HG03571 (cell line): Measurements from ENCODE around the gene PFKFB3.
"Not testable (repeated sequence)": the region's sequence is repeated elsewhere in the genome, so short reads cannot be mapped to it uniquely, and the experiment has no call there.

Source experiments
- ATAC-seq: cut with Tn5 transposase; IDR thresholded peaks from one replicate; pipeline ENCODE4 v1.9.1; 2021; ENCODE audit not compliant: unreplicated experiment

PFKFB3 gene

DNA sequence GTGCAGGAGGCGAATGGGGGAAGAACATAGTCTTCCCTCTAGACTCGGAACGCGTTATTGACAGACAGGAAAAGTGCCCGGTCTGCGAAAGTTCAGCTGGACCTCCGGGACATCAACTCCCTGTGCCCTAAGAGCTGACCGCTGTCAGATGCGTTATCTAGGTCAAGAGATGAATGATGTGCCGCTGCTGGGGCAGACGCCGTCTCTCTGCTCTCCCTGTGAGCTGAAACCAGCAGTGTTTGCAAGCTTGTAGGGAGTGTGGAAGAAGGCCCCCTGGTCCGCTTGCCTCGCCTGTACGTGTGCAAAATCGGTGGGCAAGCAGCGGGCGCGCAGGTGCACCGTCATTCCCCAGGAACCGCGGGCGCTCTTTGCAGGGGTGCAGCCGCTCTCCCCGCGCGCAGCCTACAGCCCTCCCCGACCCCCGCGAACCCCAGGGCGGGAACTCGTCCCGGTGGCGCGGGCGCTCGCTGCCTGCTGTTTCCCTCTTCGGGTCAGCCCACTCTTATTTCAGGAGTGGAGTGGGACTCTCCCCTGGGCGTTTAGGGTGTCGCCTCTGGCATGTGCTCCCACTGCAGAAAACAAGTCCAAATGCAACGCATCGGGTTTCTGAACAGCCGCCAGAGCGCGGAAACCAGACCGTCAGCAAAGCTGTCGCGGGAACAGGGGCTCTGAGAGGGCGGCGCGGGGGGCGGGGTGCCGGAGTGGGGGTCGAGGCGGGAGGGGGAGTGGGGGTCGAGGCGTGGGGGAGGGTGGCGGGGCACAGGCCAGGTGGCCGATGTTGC, 1.8 kb upstream of the PFKFB3 start:
- no peak for ATAC-seq

DNA sequence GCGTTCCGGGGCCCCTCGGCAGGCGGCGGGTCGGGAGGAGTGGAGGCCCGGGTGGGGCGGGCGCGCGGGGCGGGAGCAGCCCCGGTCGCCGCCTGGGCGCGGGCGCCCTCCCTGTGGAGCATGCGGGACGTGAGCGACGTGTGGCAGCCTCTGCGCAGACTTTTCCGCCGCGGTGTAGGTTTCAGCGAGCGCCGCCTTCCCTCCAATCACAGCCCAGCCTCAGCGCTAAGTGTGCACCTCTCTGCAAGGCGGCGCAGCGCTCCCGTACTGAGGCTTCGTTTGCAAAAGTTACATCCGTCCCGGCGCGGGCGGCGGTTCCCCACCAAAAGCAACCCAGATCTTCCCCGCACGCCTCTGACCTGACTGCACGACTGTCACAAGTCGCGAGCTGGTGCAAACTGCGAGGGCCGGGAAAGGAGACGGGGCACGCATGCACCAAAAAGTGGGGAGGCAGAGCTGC, 1.2 kb upstream of the PFKFB3 start:
- peak; percentile 39 for ATAC-seq

DNA sequence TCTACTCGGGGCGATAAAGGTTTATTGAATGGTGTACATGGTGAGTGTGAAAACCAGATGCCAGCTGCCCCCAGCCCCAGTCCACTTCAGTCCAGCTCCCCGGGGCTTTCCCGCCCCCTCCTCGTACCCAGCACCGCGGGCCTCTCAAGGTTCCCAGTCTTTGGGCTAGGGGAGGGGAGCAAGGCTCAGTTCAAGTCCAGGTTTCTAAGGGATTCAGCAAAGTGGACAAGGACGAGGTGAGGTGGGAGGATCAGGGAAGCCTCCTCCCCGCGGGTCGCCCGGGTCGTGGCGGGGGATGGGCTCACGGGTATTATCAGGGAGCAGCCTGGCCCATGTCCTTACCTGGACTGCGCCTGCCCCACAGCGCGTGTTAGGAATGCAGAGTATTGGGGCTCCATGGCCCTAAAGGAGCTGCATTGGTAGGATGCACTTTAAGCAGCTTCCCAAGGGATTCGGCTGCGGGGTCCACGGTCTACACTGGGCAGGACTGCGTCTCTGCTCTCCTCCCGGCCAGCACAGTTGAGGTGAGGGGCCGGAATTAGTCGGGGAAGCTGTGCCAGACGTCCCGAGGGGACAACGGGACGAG, 541 bp upstream of the PFKFB3 start:
- ATAC-seq: no peak

DNA sequence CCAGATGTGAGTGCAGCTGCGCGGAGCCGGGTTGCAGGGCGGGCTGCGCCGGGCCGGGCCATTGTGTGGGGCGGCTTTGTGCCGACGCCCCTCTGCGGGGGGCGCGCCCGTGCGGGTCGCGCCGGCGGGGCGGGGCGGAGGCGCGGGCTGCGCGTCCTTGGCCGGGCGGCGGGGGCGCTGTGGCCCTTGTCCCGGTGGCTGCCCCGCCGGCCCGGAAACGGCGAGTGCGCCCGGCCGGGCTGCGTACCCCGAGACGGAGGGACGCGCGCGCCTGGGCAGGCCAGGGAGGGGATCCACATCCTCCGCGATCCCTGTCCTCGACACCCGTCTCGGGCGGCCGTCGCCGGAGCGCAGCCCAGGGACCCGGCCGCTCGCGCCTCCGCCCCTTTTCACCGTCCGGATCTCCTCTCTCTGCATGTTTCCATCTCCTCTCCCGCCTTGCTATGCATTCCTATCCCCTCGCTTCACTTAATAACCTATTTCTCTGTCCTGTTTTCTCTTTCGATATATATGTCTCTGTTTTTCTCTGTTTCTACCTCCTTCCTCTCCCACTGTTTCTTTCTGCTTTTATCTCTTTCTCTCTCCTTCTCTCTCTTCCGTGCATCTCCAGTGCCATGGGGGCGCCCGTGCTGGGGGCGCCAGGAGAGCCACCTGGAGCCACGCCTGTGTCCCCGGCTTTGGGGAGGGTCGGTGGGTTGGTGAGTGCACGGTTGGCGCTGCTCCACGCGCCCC, 765 bp downstream of the PFKFB3 start:
- ATAC-seq: peak; percentile 45

DNA sequence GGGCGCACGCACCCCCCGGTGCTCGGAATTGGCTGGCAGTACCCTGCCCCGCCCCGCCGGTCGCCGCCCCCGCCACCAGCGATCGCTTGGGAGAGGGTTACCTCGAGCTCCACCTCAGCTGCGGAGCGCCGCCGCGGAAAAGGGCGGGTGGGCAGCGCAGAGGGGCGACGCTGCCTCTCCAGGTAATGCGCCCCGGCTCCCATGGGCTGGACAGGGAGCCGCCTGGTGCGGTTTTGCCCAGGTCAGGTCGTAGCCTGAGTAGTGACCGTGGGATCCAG, 1.3 kb downstream of the PFKFB3 start:
- no peak for ATAC-seq

DNA sequence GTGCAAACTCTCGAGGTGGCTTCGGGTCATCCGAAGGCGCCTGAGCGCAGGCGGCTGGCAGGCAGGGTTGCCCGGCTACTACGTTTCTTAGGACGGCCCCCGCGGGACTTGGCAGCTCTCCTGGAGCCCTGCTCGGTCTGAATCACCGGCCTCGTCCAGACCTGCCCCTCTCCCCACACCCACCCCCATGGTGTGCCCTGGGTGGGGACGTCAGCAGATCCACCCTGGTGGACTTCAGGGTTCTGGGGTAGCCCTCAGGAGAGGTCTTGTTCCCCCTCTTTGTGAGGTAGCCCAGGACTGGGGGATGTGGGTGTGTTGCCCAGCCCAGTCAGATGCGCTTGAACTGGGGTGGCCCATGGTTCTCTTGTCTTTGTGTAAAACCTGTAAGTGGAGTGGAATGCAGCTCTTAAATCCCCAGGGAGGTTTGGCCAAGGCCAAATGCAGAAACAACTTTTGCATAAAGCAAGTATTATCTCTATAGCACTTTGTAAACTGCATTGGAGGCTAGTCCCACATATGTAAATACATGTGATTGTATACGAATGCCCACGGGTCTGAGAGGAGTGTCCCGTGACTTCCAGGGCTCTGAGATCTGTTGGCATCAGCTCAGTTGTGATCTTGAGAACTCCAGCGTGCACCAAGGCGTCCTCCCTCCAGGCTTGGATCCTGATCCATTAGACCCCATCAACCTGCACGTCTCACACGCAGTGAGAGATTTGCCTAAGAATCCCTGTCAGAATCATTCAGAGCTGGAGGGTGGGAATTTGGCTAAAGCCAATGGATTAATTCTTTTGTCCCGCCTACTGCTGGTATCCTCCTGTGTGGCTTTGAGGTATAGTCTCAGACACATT, 1.8 kb downstream of the PFKFB3 start:
- no peak for ATAC-seq

DNA sequence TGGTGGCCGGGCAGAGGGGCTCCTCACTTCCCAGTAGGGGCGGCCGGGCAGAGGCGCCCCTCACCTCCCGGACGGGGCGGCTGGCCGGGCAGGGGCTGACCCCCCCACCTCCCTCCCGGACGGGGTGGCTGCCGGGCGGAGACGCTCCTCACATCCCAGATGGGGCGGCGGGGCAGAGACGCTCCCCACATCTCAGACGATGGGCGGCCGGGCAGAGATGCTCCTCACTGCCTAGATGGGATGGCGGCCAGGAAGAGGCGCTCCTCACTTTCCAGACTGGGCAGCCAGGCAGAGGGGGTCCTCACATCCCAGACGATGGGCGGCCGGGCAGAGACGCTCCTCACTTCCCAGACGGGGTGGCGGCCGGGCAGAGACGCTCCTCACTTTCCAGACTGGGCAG, 3.8 kb downstream of the PFKFB3 start:
- ATAC-seq: not testable (repeated sequence)

DNA sequence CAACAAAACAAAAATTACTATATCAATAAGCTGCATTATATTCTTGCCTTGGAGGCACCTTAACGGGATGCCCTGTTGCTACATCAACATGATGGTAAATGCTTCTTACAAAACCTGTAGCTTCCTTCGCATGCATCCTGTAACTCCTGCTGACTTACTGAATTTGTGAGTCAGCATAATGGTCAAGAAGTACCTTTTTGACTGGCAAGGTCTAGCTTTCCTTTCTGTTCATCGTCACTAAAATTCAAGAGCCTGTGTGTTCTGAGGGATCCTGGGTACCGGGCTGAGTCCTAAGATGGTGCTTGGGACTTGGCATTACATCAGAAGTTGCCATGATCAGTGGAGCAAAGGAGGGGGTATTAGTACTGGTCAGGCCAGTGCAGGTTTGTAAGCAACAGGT, 4.9 kb downstream of the PFKFB3 start:
- ATAC-seq: no peak

DNA sequence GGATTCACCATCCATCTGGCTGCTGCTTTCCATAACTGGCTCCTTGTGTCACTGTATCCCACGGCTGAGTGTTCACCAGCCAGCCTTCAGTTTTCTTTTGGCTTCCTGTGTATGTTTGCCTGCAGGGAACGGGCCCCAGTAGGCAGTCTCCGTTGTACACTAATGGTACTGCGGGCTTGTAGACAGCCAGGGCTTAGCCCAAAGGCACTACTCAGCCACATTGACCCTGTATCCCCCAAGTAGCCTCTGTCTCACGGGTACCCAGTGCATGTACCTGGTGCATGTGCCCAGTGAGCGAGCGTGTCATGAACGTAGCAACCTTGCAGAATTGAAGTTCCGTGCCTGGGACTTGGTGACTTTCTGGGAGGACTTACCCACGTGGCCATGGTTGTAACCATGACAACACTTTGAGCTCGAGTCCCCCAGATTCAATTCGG, 6.1 kb downstream of the PFKFB3 start:
- ATAC-seq: no peak

DNA sequence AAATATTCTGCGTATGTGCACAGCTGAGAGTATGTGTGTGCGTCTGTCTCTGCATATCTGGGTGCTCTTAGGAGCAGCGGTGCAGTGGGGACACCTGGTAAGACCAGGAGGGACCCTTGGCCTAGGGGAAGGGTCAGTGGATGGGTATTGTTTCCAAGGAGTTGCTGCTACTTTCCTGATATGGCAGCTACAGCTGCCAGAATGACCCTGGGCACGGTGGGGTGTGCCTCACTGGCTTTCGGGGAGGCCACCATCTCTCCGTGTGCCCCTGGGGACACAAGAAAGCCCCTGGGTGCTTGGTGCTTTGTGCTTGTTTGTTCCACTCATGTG, 8.6 kb downstream of the PFKFB3 start:
- no peak for ATAC-seq

DNA sequence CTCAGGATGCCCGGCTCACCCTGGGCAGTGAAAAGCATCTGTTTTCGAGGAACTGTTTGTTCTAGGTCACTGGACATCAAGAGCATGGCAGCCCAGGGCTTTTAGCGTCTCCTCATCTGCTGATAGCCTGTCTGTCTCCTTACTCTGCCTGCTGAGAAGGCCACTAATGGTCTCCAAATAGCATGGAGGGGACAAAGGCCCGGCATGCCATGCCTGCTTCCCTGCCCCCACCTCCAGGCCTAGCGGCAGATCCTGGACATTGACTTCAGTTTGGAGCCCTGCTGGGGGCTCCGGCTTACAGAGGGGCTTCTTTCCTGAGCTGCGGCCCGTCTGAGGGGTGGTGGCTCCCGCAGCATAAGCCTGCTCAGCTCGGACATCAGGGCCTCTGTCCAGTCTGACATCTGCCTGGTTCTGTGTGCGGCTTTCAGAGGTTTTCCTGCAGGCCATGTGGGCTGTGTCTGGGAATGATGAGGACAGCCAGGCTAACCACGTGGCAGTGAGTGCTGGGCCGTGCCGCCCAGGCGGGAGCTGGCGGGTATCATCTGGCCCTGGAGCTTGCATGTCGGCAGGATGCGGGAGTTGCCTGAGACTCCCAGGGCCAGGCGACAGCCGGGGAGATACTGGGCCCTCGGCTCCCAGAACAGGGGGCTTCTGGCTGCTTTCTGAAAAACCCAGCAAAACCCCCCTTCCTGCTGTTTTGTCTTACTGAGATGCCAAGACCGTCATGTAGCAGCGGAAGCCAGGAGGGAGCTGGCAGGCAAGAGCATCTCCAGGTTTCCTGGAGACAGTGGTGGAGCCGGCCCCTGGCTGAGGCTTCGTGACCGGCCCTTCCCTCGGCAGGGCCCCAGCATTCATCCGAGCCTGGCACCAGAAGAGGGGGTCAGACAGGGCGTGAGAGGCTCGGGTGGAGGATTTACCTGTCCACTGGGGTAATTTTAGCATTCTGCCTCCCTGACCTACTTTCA, 9.2 kb downstream of the PFKFB3 start:
- ATAC-seq: no peak

DNA sequence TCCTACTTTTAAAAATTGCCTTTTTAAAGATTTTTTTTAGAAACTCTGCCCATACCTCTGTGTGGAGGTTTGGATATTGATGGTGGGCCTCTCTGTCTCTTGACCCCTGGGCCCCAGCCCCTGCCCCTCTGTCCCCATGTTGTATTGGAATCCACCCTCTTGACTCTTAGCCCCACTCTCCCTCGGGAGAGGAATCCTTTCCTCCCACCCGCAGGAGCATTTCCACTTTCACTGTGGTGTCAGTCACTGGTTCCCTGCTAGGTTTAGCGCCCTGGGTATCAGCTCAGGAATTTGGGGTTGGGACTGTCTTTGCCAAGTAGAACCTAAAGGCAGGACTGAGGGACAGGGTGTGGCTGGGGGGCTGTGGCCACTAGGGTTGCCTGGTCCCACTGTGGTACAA, 10.1 kb downstream of the PFKFB3 start:
- no peak for ATAC-seq

DNA sequence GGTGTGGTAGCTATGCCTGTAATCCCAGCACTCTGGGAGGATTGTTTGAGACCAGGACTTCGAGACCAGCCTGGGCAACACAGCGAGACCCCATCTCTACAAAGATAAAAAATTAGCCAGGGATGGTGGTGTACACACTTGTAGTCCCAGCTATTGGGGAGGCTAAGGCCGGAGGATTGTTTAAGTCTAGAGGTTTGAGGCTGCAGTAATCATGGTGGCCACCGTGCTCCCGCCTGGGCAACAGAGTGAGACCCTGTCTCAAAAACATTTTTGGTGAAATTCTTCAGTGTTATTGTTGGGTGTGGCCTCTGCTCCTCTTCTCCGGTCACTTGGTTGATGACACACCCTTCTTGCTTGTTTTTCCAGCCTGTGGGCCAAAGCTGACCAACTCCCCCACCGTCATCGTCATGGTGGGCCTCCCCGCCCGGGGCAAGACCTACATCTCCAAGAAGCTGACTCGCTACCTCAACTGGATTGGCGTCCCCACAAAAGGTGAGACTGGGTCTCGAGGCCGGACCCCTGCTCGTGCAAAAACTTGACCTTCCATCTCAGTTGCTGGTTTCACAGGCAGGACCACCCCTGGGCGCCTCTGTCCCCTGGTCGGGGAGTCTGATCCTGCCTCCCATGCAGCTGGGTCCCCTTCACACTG, 10.6 kb downstream of the PFKFB3 start:
- no peak for ATAC-seq

DNA sequence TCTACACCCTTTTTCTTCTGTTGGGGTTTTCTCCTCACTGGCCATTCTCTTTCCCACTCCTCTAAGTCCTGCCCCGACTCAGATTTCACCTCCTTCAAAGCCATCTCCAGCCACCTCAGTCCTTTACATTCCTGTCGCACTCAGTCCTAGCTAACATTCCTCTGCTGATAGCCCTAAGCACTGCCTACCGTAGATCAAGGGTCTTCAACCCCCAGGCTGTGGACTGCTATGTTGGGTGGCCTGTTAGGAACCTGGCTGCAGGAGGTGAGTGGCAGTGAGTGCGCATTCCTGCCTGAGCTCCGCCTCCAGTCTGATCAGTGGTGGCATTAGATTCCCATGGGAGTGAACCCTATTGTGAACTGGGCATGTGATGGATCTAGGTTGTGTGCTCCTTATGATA, 11.2 kb downstream of the PFKFB3 start:
- no peak for ATAC-seq

DNA sequence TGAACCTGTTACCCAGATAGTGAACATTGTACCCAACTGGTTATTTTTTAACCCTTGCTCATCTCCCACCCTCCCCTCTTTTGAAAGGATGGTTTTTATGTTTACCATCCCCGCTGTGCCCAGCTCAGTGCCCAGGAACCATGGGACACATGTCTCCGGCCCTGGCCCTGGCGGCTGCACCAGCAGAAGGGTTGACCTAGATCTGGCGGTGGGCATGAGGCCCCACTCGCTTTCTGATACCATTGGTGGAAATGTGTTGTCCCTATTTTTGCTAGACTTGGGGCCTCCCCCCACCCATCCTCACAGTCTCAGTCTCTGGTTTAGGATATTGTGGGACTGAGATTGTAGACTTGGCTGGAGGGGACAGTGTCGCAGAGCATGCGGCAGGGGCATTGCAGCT, 11.9 kb downstream of the PFKFB3 start:
- ATAC-seq: no peak

DNA sequence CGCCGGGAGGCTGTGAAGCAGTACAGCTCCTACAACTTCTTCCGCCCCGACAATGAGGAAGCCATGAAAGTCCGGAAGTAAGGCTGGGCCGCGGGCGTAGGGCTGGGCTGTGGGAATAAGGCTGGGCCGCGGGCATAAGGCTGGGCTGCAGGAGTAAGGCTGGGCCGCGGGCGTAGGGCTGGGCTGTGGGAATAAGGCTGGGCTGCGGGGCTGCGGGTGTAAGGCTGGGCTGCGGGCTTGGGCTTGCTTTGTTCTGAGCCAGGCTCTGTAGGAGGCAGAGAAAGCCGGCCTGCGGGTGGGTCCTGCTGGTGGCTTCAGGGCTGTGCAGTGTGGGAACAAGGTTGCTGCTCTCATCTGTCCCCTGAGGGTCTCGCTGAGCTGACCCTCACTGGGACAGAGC, 12.5 kb downstream of the PFKFB3 start:
- no peak for ATAC-seq

DNA sequence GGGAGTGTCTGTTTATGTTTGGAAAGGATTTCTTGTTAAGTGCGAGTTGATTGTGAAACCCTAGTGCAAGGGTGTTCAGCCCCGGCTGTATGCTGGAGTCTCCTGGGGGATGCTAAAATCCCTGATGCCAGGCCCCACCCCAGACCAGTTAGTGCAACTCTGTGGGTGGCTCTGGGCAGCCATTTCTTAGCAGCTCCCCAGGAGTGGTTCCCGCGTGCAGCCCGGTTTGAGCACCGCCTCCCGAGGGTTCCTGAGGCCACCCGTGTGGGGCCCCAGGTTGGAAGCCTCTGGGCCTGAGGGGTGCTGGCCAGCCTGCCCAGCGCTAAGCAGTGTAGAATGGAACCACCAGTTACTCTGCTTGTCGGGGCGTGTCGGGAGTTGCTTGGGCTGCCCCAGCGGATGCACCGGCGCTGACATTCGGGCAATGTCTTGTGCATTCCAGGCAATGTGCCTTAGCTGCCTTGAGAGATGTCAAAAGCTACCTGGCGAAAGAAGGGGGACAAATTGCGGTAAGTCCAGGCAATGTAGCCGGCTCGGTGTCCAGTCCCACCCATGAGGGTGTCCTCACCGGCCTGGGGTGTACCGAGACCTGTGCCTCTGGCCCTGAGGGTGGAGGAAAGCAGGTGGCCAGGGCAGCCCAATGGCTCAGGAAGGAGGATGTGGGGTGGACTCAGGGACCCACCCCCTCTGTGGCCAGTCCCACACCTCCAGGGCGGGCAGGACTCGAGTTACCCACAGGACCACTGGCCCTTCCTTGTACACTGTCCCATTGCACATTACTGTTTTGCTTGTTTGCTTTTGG, 13.2 kb downstream of the PFKFB3 start:
- ATAC-seq: no peak

DNA sequence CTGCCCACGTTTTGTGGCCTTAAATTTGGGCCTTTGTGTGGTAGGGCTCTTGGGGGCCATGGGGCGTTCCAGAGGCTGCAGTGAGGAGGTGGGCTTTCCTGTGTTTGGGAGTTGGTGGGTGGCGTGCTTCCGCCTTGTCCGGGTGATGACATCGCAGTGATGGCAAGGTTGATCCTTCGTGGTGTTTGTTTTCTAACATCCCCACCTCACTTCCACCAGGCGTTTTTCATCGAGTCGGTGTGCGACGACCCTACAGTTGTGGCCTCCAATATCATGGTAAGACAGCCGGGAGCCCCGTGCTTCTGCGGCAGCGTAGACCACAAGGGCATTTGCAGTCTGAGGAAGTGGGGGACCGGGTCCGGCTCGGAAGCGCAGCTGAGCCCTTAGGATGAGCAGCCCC, 14.2 kb downstream of the PFKFB3 start:
- no peak for ATAC-seq

DNA sequence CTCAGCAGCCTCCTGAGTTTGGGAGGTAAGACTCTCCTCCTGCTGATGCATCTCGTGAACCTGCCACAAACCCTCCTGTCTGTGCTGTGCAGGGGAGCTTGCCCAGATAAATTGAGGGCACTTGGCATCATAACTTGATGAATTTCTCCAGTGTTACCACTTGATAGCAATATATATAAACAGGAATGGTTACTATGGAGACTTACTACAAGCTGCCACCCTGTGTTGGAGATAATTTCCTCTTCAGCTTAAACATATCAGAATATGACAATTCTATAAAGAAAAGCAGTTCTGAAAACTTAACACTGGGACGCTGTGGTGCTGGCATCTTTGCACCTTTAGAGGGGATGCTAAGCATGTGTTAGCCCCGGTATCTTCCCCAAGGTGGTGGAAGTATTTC, 14.9 kb downstream of the PFKFB3 start:
- no peak for ATAC-seq
